ENCODE data around the gene MYCL. TPM values are rescaled to one million over a fixed set of nuclear protein-coding genes. Genes with fewer than 3 reads are reported as not detected.
"Not testable (repeated sequence)": the region's sequence is repeated elsewhere in the genome, so short reads cannot be mapped to it uniquely, and the experiment has no call there.

Gene MYCL
- polyA plus RNA-seq, 3 donors from 2014 or later = 0.83 to 4.0 (median 2.9) TPM

- peaks cover 7 to 16% (median 10%) of the 10 kb centered on the region in 3 donors for H3K27me3 Mint-ChIP-seq (ENCODE audit: low read depth in 3 of 3)
- H3K27ac Mint-ChIP-seq = no peak overlapping the region
- no peaks in the 10 kb centered on the region for H3K4me1 Mint-ChIP-seq
- H3K4me3 Mint-ChIP-seq = no peak overlapping the region
- no peaks in the 10 kb centered on the region for H3K9me3 Mint-ChIP-seq
- H3K36me3 Mint-ChIP-seq = no peaks in the 10 kb centered on the region
- DNase-seq = no peak
Observed at GRCh38 chr1:39890880-39891279, 10.8 kb downstream of the MYCL start.

- Mint-ChIP-seq H3K27ac (no peak overlapping the region), H3K36me3 (no peaks in the 10 kb centered on the region), H3K27me3 (ENCODE audit: low read depth in 3 of 3) (peaks cover 7 to 16% (median 10%) of the 10 kb centered on the region in 3 donors), H3K9me3 (no peaks in the 10 kb centered on the region), H3K4me3 (no peak overlapping the region), H3K4me1 (no peaks in the 10 kb centered on the region)
- DNase-seq = no peak
Observed at GRCh38 chr1:39890273-39890672, 11.4 kb downstream of the MYCL start.

- Mint-ChIP-seq H3K36me3 (no peaks in the 10 kb centered on the region), H3K4me1 (peaks cover 15 to 17% of the 10 kb centered on the region in 2 donors), H3K27ac (no peak overlapping the region), H3K9me3 (no peaks in the 10 kb centered on the region), H3K27me3 (ENCODE audit: low read depth in 3 of 3) (peaks cover 8 to 12% (median 8%) of the 10 kb centered on the region in 3 donors), H3K4me3 (no peak overlapping the region)
- DNase-seq = no peak
Observed at GRCh38 chr1:39886757-39887231, 14.9 kb downstream of the MYCL start.

GRCh38 chr1:39885516-39885915 is 16.2 kb downstream of the MYCL start:
- DNase-seq = no peak
- peaks cover 4 to 11% (median 8%) of the 10 kb centered on the region in 3 donors for H3K27me3 Mint-ChIP-seq (ENCODE audit: low read depth in 3 of 3)
- peak overlapping the region in 1 of 5 donors; percentile 40 for H3K4me3 Mint-ChIP-seq
- no peak overlapping the region for H3K27ac Mint-ChIP-seq
- H3K9me3 Mint-ChIP-seq = no peaks in the 10 kb centered on the region
- peaks cover 22 to 24% of the 10 kb centered on the region in 2 donors for H3K4me1 Mint-ChIP-seq
- no peaks in the 10 kb centered on the region for H3K36me3 Mint-ChIP-seq

- DNase-seq = no peak
- Mint-ChIP-seq H3K27me3 (ENCODE audit: low read depth in 3 of 3) (peaks cover 4 to 9% (median 5%) of the 10 kb centered on the region in 3 donors), H3K9me3 (no peaks in the 10 kb centered on the region), H3K4me1 (peaks cover 24 to 31% of the 10 kb centered on the region in 2 donors), H3K27ac (peak overlapping the region in 2 of 6 donors; percentile 79 to 80), H3K4me3 (peak overlapping the region; percentile 93 to 96 (median 95)), H3K36me3 (peaks cover 0 to 3% (median 0%) of the 10 kb centered on the region in 3 donors)
Observed at GRCh38 chr1:39882152-39882551, 19.6 kb downstream of the MYCL start.

GRCh38 chr1:39877980-39878956 is 23.4 kb downstream of the MYCL start:
- Mint-ChIP-seq H3K27ac (peak overlapping the region in 1 of 6 donors; percentile 0), H3K36me3 (peaks cover 0 to 5% (median 4%) of the 10 kb centered on the region in 3 donors), H3K9me3 (no peaks in the 10 kb centered on the region), H3K4me1 (peaks cover 29 to 49% of the 10 kb centered on the region in 2 donors), H3K27me3 (ENCODE audit: low read depth in 3 of 3) (peaks cover 2 to 4% (median 2%) of the 10 kb centered on the region in 3 donors), H3K4me3 (no peak overlapping the region)
- DNase-seq = no peak

GRCh38 chr1:39877231-39877778 is 24.4 kb downstream of the MYCL start:
- Mint-ChIP-seq H3K36me3 (peaks cover 0 to 5% (median 4%) of the 10 kb centered on the region in 3 donors), H3K27me3 (ENCODE audit: low read depth in 3 of 3) (no peaks in the 10 kb centered on the region), H3K27ac (no peak overlapping the region), H3K4me3 (no peak overlapping the region), H3K9me3 (no peaks in the 10 kb centered on the region), H3K4me1 (peaks cover 21 to 42% of the 10 kb centered on the region in 2 donors)
- DNase-seq = no peak

GRCh38 chr1:39876144-39876543 is 25.6 kb downstream of the MYCL start:
- Mint-ChIP-seq H3K36me3 (peaks cover 0 to 5% (median 4%) of the 10 kb centered on the region in 3 donors), H3K27me3 (ENCODE audit: low read depth in 3 of 3) (no peaks in the 10 kb centered on the region), H3K9me3 (no peaks in the 10 kb centered on the region), H3K4me3 (no peak overlapping the region), H3K27ac (peak overlapping the region in 1 of 6 donors; percentile 48), H3K4me1 (peaks cover 15 to 36% of the 10 kb centered on the region in 2 donors)
- no peak for DNase-seq

- peaks cover 0 to 5% (median 4%) of the 10 kb centered on the region in 3 donors for H3K36me3 Mint-ChIP-seq
- no peaks in the 10 kb centered on the region for H3K9me3 Mint-ChIP-seq
- DNase-seq = no peak
- H3K4me1 Mint-ChIP-seq = peaks cover 13 to 34% of the 10 kb centered on the region in 2 donors
- H3K27me3 Mint-ChIP-seq (ENCODE audit: low read depth in 3 of 3) = no peaks in the 10 kb centered on the region
- no peak overlapping the region for H3K4me3 Mint-ChIP-seq
- peak overlapping the region in 1 of 6 donors; percentile 8 for H3K27ac Mint-ChIP-seq
Observed at GRCh38 chr1:39872698-39873097, 29.0 kb downstream of the MYCL start.

- Mint-ChIP-seq H3K9me3 (no peaks in the 10 kb centered on the region), H3K4me1 (peaks cover 13 to 26% of the 10 kb centered on the region in 2 donors), H3K27ac (peak overlapping the region in 2 of 6 donors; percentile 7 to 34), H3K27me3 (ENCODE audit: low read depth in 3 of 3) (no peaks in the 10 kb centered on the region), H3K4me3 (no peak overlapping the region), H3K36me3 (peaks cover 0 to 4% (median 0%) of the 10 kb centered on the region in 3 donors)
- DNase-seq = no peak
Observed at GRCh38 chr1:39871796-39872195, 29.9 kb downstream of the MYCL start.

- not testable (repeated sequence) for DNase-seq; H3K9me3 Mint-ChIP-seq; H3K4me3 Mint-ChIP-seq; H3K27ac Mint-ChIP-seq; H3K36me3 Mint-ChIP-seq; H3K27me3 Mint-ChIP-seq (ENCODE audit: low read depth in 3 of 3)
- H3K4me1 Mint-ChIP-seq = peaks cover 13 to 21% of the 10 kb centered on the region in 2 donors
Observed at GRCh38 chr1:39871043-39871442, 30.7 kb downstream of the MYCL start.

- H3K9me3 Mint-ChIP-seq; H3K4me3 Mint-ChIP-seq; H3K27me3 Mint-ChIP-seq (ENCODE audit: low read depth in 3 of 3); DNase-seq; H3K36me3 Mint-ChIP-seq; H3K4me1 Mint-ChIP-seq; H3K27ac Mint-ChIP-seq: not testable (repeated sequence)
Observed at GRCh38 chr1:39869538-39870112, 32.1 kb downstream of the MYCL start.

GRCh38 chr1:39866767-39867166 is 35.0 kb downstream of the MYCL start:
- Mint-ChIP-seq H3K4me3 (no peak overlapping the region), H3K9me3 (no peaks in the 10 kb centered on the region), H3K27ac (no peak overlapping the region)

More at GRCh38 chr1:39866767-39867166, 35.0 kb downstream of the MYCL start:
- Mint-ChIP-seq H3K27me3 (ENCODE audit: low read depth in 3 of 3) (peaks cover 0 to 3% (median 0%) of the 10 kb centered on the region in 3 donors), H3K36me3 (peaks cover 0 to 5% (median 0%) of the 10 kb centered on the region in 3 donors), H3K4me1 (peaks cover 0 to 2% of the 10 kb centered on the region in 2 donors)
- DNase-seq = no peak

Measured in immature natural killer cell (primary cell).